ENCODE measurements around the gene STOML1.

Gene STOML1

GRCh38 chr15:74013374-74013894, 21.3 kb upstream of the STOML1 start:
- no peak for DNase-seq

DNA sequence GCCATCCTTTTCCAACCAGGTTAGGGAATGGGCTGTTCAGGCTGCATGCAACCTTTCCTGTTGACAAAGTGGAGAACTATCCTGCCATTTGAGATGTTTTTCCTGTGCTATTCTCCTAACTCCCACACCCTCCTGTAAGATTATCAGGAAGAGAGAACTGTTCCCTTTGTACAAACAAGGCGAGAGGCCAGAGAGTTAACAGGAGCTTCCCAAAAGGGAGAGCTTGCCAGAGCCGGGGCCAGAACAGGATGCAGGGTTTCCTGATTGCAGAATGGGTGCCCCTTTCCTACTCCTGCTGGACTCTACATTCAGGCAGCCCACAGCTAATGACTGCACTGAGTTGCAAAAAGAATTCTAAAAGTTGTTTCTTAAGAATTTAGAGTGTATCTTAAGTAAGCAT, 19.5 kb upstream of the STOML1 start:
- DNase-seq, result no peak

DNA sequence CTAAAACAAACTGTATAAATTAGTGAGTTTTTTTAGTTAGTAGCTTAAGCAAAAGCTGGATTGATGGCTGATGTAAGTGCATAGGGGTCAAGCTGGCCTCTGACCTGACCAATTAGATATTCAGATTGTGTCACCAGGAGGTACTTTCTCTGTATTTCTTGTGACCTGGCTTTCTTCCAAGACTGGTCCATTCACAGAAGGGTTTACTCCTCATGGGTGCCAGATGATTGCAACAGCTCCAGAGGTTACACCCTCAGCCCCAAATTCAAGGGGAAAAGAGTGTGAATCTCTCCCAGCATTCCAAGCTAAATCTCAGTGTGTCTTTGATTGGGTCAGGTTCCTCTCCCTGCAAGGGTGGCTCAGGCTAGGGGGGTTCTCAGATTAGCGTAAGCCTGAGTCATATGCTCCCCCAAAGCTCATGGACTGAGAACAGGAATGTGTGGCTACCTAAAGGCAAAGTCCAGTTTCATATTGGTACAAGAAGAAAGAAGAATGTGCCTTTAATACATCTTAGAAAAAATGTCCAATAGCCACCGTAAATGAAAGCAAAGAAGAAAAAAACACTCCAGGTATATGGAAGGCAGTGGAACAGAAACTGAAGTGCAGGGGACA, 18.9 kb upstream of the STOML1 start:
- no peak for DNase-seq

GRCh38 chr15:74008901-74009300, 16.8 kb upstream of the STOML1 start:
- DNase-seq, result no peak

DNA sequence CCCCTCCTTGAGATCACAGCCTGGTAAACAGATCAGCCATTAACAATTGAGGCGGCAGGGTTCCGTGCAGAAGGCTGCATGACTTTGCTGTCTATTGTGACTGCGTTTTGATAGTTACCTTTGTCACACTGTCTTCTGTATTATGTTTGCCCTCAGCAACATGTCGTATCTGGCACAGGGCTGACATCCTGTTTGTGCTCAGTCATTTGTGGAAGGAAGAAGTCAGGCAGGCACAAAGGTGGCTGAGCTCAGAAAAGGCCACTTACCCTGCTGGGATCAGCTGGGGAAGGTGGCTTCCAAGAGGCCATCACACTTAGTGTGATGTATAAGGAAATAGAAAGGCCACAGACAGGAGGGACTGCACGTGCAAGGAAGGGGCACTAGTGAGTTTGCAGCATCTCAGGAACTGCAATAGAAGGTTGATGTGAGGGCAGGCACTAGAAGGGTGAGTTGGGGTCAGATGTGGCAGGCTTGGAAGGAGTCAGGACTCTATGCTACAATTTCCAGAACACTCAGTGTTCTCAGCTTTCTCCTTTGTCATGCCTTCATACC, 15.8 kb upstream of the STOML1 start:
- no peak for DNase-seq

GRCh38 chr15:74006774-74007639, 14.9 kb upstream of the STOML1 start:
- DNase-seq, result no peak

- DNase-seq, result no peak
Observed at GRCh38 chr15:73997986-73998385, 5.9 kb upstream of the STOML1 start.

DNA sequence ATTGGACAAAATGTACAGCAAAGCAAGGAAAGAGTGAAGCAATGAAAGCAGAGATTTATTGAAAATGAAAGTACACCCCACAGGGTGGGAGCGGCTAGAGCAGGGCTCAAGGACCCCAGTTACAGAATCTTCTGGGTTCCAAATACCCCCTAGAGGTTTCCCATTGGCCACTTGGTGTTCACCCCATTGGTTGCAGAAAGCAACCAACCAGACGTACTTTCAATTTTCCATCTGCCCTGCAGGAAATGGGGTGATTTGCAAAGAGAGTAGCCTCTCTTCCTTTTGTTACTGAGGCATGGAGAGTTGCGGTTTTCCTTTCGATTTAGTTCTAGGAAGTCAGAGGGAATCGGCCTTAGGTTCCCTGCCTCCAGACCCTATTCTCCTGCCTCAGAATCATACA, 4.8 kb upstream of the STOML1 start:
- peak; percentile 42 for DNase-seq

GRCh38 chr15:73996267-73996666, 4.2 kb upstream of the STOML1 start:
- no peak for DNase-seq

DNA sequence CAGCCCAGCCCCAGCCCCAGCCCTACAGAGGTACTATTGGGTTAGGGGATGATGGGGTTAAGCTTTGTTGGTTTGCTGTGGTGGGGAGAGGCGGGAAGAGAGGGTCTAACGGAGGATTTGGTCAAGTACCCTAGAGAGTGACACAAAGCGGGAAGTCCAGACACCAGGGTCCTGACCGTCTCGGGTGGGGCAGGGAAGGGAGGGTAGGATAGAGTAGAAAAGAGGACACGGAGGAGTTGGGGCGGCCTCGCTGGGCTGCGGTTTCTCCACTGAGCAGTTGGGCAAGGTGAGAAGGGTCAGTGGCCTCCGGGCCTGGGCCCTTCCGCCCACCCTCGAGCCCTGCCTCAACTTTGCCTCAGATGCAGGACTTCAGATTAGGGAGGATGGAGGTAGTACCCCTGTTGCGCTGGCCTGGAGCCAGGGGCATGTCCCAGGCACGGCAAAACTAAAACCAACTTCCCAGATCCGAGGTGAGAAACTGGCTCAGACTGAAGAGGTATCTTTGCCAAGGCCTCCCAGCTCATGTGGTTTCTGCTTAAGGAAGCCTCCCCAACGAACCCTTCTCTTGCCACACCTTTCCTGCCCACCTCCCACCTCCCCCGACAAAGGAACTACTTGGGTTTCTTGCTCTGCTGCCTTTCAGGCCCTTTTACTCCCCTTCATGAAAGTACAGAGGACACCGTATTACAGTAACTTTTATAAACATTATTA, 3.0 kb upstream of the STOML1 start:
- DNase-seq, result peak; percentile 19

DNA sequence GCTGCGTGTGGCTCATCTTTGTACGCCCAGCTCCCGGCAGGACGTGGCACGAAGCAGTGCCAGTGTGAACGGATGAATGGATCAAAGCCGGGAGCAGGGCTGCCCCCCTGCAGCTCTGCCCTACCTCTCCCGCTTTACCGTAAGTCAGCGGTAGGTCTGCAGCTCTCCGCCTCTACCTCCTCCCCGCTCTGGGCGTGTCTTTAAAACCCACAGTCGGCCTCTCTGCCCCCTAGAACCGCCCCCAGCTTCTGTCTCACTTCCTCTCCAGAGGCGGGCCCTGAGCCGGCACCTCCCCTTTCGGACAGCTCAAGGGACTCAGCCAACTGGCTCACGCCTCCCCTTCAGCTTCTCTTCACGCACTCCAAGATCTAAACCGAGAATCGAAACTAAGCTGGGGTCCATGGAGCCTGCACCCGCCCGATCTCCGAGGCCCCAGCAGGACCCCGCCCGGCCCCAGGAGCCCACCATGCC, 2.4 kb upstream of the STOML1 start, which contains the start of gene PML:
Gene PML, plus strand, starts transcription at position 304 of the 471 bp plus-strand sequence. Its CDS starts 97 bp downstream, at position 401.
- DNase-seq, result peak; percentile 98

GRCh38 chr15:73993211-73993994, 1.3 kb upstream of the STOML1 start:
- no peak for DNase-seq

DNA sequence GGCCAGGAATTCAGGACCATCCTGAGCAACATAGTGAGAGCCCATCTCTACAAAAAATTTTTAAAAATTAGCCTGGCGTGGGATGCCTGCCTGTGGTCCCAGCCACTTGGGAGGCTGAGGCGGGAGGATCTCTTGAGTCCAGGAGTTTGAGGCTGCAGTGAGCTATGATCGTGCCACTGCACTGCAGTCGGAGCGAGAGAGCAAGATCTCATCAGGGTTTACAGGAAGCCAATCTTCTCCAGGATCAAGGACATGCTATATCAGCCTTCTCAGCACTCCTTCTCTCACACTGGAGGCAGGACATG, 451 bp upstream of the STOML1 start:
- no peak for DNase-seq

DNA sequence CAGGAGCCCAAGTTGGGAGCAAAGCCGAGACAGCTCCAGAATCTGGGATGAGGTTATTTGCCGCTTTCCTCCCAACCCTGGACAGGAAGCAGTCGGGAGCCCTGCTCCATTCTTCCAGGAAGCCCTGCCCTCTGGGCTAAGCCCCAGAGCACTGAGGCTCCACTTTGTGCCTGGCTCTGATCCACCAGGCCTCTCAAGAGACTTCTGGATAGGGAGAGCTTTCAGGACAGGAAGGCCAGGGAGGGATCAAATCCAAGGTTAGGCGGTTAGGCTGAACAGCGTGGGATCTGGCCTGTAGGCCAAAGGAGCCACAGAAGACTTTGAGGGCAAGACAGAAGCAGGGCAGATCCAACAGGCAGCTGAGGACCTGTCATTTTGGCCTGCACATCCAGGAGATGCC, 835 bp downstream of the STOML1 start:
- no peak for DNase-seq

- no peak for DNase-seq
Observed at GRCh38 chr15:73990250-73991005, 1.7 kb downstream of the STOML1 start.

DNA sequence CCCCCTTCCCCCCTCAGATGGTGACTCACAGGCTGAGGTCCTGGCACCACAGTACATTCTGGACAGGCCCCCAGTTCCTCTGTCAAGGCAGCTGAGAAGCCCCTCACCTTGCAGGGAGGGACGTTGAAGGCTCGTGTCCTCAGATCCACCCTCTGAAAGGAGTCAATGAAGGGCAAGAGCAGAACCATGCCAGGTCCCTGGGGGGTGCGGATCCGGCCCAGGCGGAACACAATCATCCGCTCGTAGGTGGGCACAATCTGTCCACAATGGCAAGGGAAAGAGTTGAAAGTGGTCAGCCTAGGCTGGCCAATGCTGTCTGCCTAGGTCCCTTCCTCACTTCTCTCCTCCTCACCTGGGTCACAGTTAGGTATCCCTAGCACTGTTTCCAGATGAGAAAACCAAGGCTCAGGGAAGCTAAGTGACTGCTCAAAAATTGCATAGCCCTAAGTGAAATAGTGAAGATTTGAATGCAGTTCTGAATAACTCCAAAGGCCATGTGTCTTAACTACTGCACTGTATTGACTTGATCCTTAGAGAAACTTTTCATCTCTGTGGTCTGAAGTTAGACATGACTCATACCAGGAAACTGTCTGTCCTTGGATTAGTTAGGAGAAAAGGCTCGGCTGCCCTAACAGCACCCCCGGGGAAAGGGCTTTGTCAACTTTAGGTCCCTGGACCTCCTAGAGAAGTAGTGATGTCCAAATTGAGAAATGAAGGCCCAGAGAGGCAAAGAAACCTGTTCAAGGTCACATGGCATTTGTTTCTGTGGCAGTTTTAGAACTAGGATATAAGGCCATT, 2.9 kb downstream of the STOML1 start:
- DNase-seq, result peak; percentile 86

- DNase-seq, result no peak
Observed at GRCh38 chr15:73988445-73988969, 3.6 kb downstream of the STOML1 start.

DNA sequence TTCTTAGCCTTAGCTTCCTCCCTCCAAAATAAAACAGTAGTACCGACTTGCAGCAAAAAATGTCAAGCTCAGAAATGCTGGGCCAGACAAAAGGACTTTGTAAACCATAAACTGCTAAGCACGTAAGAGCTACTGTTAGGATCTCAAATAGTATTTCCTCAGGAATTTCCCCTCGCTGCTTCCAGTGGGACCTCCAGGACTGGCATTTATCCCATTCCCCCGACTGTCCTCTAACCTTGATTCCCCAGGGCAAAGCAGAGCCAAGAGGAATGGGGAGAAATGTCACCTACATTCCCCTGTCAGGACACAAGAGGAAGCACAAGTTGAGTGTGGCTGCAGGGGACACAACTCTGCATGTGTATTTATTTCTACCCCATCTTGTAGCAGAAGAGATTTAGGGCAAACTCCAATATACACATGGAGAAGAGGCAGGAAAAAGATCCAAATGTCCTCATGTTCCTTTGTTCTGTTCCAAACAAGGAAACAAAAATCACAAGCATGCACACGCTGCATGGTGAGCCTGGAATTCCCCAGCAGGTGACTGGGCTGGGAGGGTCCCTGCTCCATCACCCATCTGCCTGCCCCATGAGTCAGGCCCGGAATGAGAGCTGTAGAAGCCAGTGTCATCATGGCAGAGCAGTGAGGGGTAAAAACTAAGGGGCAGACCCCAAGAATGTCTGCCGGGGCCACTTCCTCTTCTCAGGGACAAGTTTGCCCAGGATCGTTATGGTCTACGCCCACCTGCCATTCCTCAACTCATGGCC, 4.2 kb downstream of the STOML1 start:
- peak; percentile 65 for DNase-seq

GRCh38 chr15:73987250-73987649, 4.8 kb downstream of the STOML1 start:
- DNase-seq, result no peak

DNA sequence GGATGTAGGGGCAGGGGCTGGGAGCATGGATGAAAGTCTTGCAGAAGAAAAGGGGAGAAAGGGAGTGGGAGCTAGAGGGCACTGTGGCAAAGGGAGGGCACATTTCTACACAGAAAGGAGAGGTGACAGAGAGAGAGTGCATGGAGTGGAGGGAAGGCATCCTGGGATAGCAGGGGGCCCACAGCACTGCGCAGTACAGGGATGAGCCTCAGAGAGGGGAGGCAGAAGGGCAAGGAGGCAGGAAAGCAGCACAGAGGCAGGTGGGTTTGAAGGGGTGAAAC, 5.4 kb downstream of the STOML1 start:
- DNase-seq, result no peak

Measured in kidney glomerular epithelial cell (primary cell).